B cell (primary cell): ENCODE results near the gene PCGF1. TPM values are rescaled to one million over a fixed set of nuclear protein-coding genes. Genes with fewer than 3 reads are reported as not detected.

ENCODE experiments used
- ATAC-seq: fragments of 200-7000 bp; cut with Tn5 transposase; one replicate; pipeline ENCODE4 v1.10.0; 2021; ENCODE audit warnings: low read depth, mild to moderate bottlenecking, moderate number of reproducible peaks, moderate library complexity
- CTCF ChIA-PET: fragments of 350-600 bp; sonication (Branson Sonifier 250); formaldehyde crosslinking; loops from one replicate; lab custom pipeline; 2021; ENCODE audit warnings: antibody characterized with exemption, inconsistent platforms; lab: Charles Lee
- POLR2A ChIA-PET: fragments of 350-600 bp; sonication (Branson Sonifier 250); formaldehyde crosslinking; loops from one replicate; lab custom pipeline; 2021; ENCODE audit warnings: antibody characterized with exemption; lab: Charles Lee
- DNase-seq: peaks from one replicate; pipeline ENCODE4 v3.0.0; 2013
- H2AFZ ChIP-seq: 2 replicates; pipeline ENCODE4 v1.6.1; 2012; ENCODE audit warnings: mild to moderate bottlenecking, low read depth, low read length; ENCODE audit not compliant: insufficient read depth, poor library complexity, severe bottlenecking
- H3K27ac ChIP-seq, 2 donors: 1 replicate in 1 of 2; 2 replicates in 1 of 2; pipeline ENCODE4 v1.5.1; 2012 to 2013; ENCODE audit warnings: low read length in 2 of 2, mild to moderate bottlenecking in 2 of 2, moderate library complexity in 1 of 2
- H3K27me3 ChIP-seq, 4 experiments: fragments of 200-600 bp in 1 of 4; sonication (generic) in 1 of 4; replicated peaks in 1 of 4; 1 replicate in 2 of 4; 2 replicates in 2 of 4; pipeline versions ENCODE4 v1.6.1 to v1.7.0; 2013 to 2016; ENCODE audit warnings: low read length in 3 of 4, mild to moderate bottlenecking in 2 of 4, mixed read lengths in 1 of 4, moderate library complexity in 1 of 4; ENCODE audit not compliant: insufficient read depth in 4 of 4, control insufficient read depth in 3 of 4; ENCODE audit errors: control extremely low read depth in 1 of 4
- H3K36me3 ChIP-seq, 2 experiments: replicated peaks in 1 of 2; 1 replicate in 1 of 2; 2 replicates in 1 of 2; pipeline versions ENCODE4 v1.6.1 to v1.7.1; 2013; ENCODE audit warnings: low read length in 1 of 2; ENCODE audit not compliant: insufficient read depth in 2 of 2, control insufficient read depth in 1 of 2; ENCODE audit errors: control extremely low read depth in 1 of 2, extremely low read depth in 1 of 2
- H3K4me1 ChIP-seq, 2 donors: fragments of 200-600 bp in 1 of 2; sonication (generic) in 1 of 2; 1 replicate in 1 of 2; 2 replicates in 1 of 2; pipeline versions ENCODE4 v1.5.1 to v1.6.1; 2013 to 2017; ENCODE audit warnings: low read length in 2 of 2; ENCODE audit not compliant: control insufficient read depth in 2 of 2, insufficient read depth in 2 of 2
- H3K4me2 ChIP-seq: replicated peaks from 2 replicates; pipeline ENCODE3; 2012; ENCODE audit warnings: mild to moderate bottlenecking, low read depth, low read length; ENCODE audit not compliant: poor library complexity, severe bottlenecking
- H3K4me3 ChIP-seq, 5 experiments: fragments of 200-600 bp in 1 of 5; sonication (generic) in 1 of 5; 1 replicate in 3 of 5; 2 replicates in 2 of 5; pipeline versions ENCODE4 v1.5.1 to v1.7.0; 2011 to 2016; ENCODE audit warnings: low read length in 4 of 5, mild to moderate bottlenecking in 4 of 5, low read depth in 2 of 5, control low read depth in 1 of 5, moderate library complexity in 1 of 5; ENCODE audit not compliant: insufficient read depth in 1 of 5; ENCODE audit errors: control extremely low read depth in 1 of 5, extremely low read depth in 1 of 5
- H3K79me2 ChIP-seq: fragments of 200-600 bp; sonication (generic); one replicate; pipeline ENCODE4 v1.6.0; 2016; ENCODE audit warnings: low read length; ENCODE audit not compliant: control insufficient read depth, insufficient read depth
- H3K9ac ChIP-seq: fragments of 200-600 bp; sonication (generic); 2 replicates; pipeline ENCODE4 v1.6.1; 2017; ENCODE audit warnings: mild to moderate bottlenecking, low read length, moderate library complexity
- H3K9me3 ChIP-seq, 3 donors: one replicate each; pipeline versions ENCODE4 v1.6.1 to v1.7.1; 2013; ENCODE audit warnings: low read length in 2 of 3; ENCODE audit not compliant: control insufficient read depth in 2 of 3, insufficient read depth in 1 of 3; ENCODE audit errors: control extremely low read depth in 1 of 3
- H4K20me1 ChIP-seq: 2 replicates; pipeline ENCODE4 v1.6.0; 2012; ENCODE audit warnings: mild to moderate bottlenecking, low read length; ENCODE audit not compliant: insufficient read depth, control insufficient read depth, poor library complexity, severe bottlenecking
- H3K27ac Mint-ChIP-seq: one replicate; pipeline ENCODE4 v1.8.0; 2021; ENCODE audit warnings: mixed read lengths
- H3K27me3 Mint-ChIP-seq: one replicate; pipeline ENCODE4 v1.8.0; 2021; ENCODE audit warnings: mixed read lengths
- H3K4me1 Mint-ChIP-seq: one replicate; pipeline ENCODE4 v1.8.0; 2021; ENCODE audit warnings: mixed read lengths
- H3K4me3 Mint-ChIP-seq: one replicate; pipeline ENCODE4 v1.8.0; 2021; ENCODE audit warnings: mixed read lengths
- H3K9me3 Mint-ChIP-seq: one replicate; pipeline ENCODE4 v1.8.0; 2022; ENCODE audit warnings: mixed read lengths; ENCODE audit not compliant: insufficient read depth
- CTCF ChIP-seq: fragments of 200-600 bp; IDR thresholded peaks from one replicate; pipeline ENCODE4 v1.8.0; 2022; ENCODE audit warnings: antibody characterized with exemption, mild to moderate bottlenecking
- EZH2 ChIP-seq: IDR thresholded peaks from 2 replicates; pipeline ENCODE4 v1.6.1; 2012; ENCODE audit warnings: borderline replicate concordance, low read depth, mild to moderate bottlenecking, moderate library complexity, low read length; ENCODE audit not compliant: insufficient read depth, poor library complexity, severe bottlenecking
- WGBS: methylation state at CpG from one replicate; pipeline ENCODE4 v1.1.5; 2013; ENCODE audit warnings: missing lambda C conversion rate; ENCODE audit not compliant: insufficient coverage; 5-methylcytosine and 5-hydroxymethylcytosine counted together
- intact Hi-C: fragments of 100-400 bp; cut with micrococcal nuclease; formaldehyde crosslinking; loops from one replicate; pipeline ENCODE4 v1.10.0; 2022
- polyA plus RNA-seq: library from polyadenylated mRNA; depleted of rRNA; stranded (reverse); fragments of >200 nt; gene quantifications from 2 replicates; pipeline ENCODE4 v1.2.3, GENCODE V29; 2012
- total RNA-seq, 2 donors: library from RNA; stranded (reverse); fragments of 120-200 nt in 1 of 2; gene quantifications; 1 replicate in 1 of 2; 2 replicates in 1 of 2; pipeline versions ENCODE4 v1.2.3 to v1.2.4, GENCODE V29; 2013 to 2022

Gene PCGF1
- total and polyA plus RNA-seq, 2 donors (not counting 1 experiment from before 2014, with no cell fraction given): 21.9 to 40.1 TPM

- no peak for ATAC-seq
- Histone ChIP-seq H3K4me2 (peak overlapping the region; percentile 96), H3K27ac (no peak overlapping the region), H3K79me2 (no peaks in the 10 kb centered on the region), H4K20me1 (peaks cover 6% of the 10 kb centered on the region), H3K4me3 (peak overlapping the region in 1 of 5 experiments; percentile 68), H2AFZ (peak overlapping the region; percentile 46), H3K27me3 (peaks cover 2 to 83% (median 56%) of the 10 kb centered on the region in 4 experiments), H3K9me3 (peaks cover 0 to 31% (median 1%) of the 10 kb centered on the region in 3 donors), H3K4me1 (peaks cover 36 to 48% of the 10 kb centered on the region in 2 donors), H3K36me3 (no peaks in the 10 kb centered on the region), H3K9ac (peak overlapping the region; percentile 67)
- TF ChIP-seq CTCF (no peak), EZH2 (peak; percentile 71)
- Mint-ChIP-seq H3K9me3 (no peaks in the 10 kb centered on the region), H3K27ac (peak overlapping the region; percentile 53), H3K27me3 (peaks cover 59% of the 10 kb centered on the region), H3K4me1 (peaks cover 29% of the 10 kb centered on the region), H3K4me3 (peak overlapping the region; percentile 60)
- CTCF ChIA-PET: interaction anchor here (0.8 to 1.6 kb wide), 3 partner anchors 10 to 74 kb away, joined by 3 to 4 read pairs (median 4); no protein-coding TSS in a partner anchor
- intact Hi-C loops: no loop called here
- 6% methylated on average over 52 of the region's 52 CpGs for WGBS
- DNase-seq: peak; percentile 68
- POLR2A ChIA-PET: interaction anchor here (1.7 kb wide), 1 partner anchor 16 kb away, joined by 7 read pairs; the partner anchor contains the start of genes AUP1 and HTRA2
These were observed 6.3 kb upstream of the PCGF1 start for GRCh38 chr2:74513605-74514367.
